ENCODE results near the gene IL17C.

The IL17C gene

GRCh38 chr16:88645455-88645854 lies 7.1 kb downstream of the IL17C start:
- Histone ChIP-seq H3K4me2 (ENCODE audit: insufficient read depth, low read length) (no peak overlapping the region), H4K20me1 (ENCODE audit: insufficient read depth, low read length) (peaks cover 39% of the 10 kb centered on the region), H3K9ac (ENCODE audit: low read depth, low read length) (no peak overlapping the region), H3K27me3 (ENCODE audit: insufficient read depth, low read length, poor library complexity) (no peaks in the 10 kb centered on the region), H3K9me3 (ENCODE audit: insufficient read depth, low read length, severe bottlenecking) (no peaks in the 10 kb centered on the region), H3K27ac (ENCODE audit: low read length) (no peak overlapping the region), H3K4me3 (ENCODE audit: low read depth in 1 of 2, low read length in 2 of 2) (no peak overlapping the region), H2AFZ (ENCODE audit: low read depth, low read length) (no peak overlapping the region), H3K79me2 (ENCODE audit: insufficient read depth, low read length) (peaks cover 17% of the 10 kb centered on the region), H3K36me3 (ENCODE audit: insufficient read depth, low read length) (peaks cover 14% of the 10 kb centered on the region), H3K4me1 (ENCODE audit: insufficient read depth, low read length) (peaks cover 12% of the 10 kb centered on the region)
- no peak for TF ChIP-seq CTCF (IDR thresholded peaks at IDR 0.05; ENCODE audit: borderline replicate concordance, extremely low read depth, low read length, poor library complexity, severe bottlenecking)
- TF ChIP-seq EZH2 (IDR thresholded peaks at IDR 0.05; ENCODE audit: borderline replicate concordance, low read depth, low read length, severe bottlenecking) = no peak
- DNase-seq (no peak), ATAC-seq (ENCODE audit: insufficient read depth, low read depth) (no peak)

GRCh38 chr16:88645941-88646340 lies 7.6 kb downstream of the IL17C start:
- Histone ChIP-seq H2AFZ (ENCODE audit: low read depth, low read length) (no peak overlapping the region), H4K20me1 (ENCODE audit: insufficient read depth, low read length) (peaks cover 38% of the 10 kb centered on the region), H3K4me3 (ENCODE audit: low read depth in 1 of 2, low read length in 2 of 2) (no peak overlapping the region), H3K36me3 (ENCODE audit: insufficient read depth, low read length) (peaks cover 14% of the 10 kb centered on the region), H3K27me3 (ENCODE audit: insufficient read depth, low read length, poor library complexity) (no peaks in the 10 kb centered on the region), H3K4me2 (ENCODE audit: insufficient read depth, low read length) (no peak overlapping the region), H3K27ac (ENCODE audit: low read length) (no peak overlapping the region), H3K9me3 (ENCODE audit: insufficient read depth, low read length, severe bottlenecking) (no peaks in the 10 kb centered on the region), H3K4me1 (ENCODE audit: insufficient read depth, low read length) (peaks cover 16% of the 10 kb centered on the region), H3K9ac (ENCODE audit: low read depth, low read length) (no peak overlapping the region), H3K79me2 (ENCODE audit: insufficient read depth, low read length) (peaks cover 20% of the 10 kb centered on the region)
- no peak for TF ChIP-seq CTCF (IDR thresholded peaks at IDR 0.05; ENCODE audit: borderline replicate concordance, extremely low read depth, low read length, poor library complexity, severe bottlenecking)
- ATAC-seq (ENCODE audit: insufficient read depth, low read depth) (no peak), DNase-seq (no peak)

- Histone ChIP-seq H3K4me1 (ENCODE audit: insufficient read depth, low read length) (peaks cover 22% of the 10 kb centered on the region), H3K4me3 (ENCODE audit: low read depth in 1 of 2, low read length in 2 of 2) (no peak overlapping the region), H2AFZ (ENCODE audit: low read depth, low read length) (no peak overlapping the region), H3K27me3 (ENCODE audit: insufficient read depth, low read length, poor library complexity) (no peaks in the 10 kb centered on the region), H3K9me3 (ENCODE audit: insufficient read depth, low read length, severe bottlenecking) (no peaks in the 10 kb centered on the region), H3K27ac (ENCODE audit: low read length) (no peak overlapping the region), H3K4me2 (ENCODE audit: insufficient read depth, low read length) (no peak overlapping the region), H4K20me1 (ENCODE audit: insufficient read depth, low read length) (peaks cover 43% of the 10 kb centered on the region), H3K36me3 (ENCODE audit: insufficient read depth, low read length) (peaks cover 17% of the 10 kb centered on the region), H3K9ac (ENCODE audit: low read depth, low read length) (no peak overlapping the region), H3K79me2 (ENCODE audit: insufficient read depth, low read length) (peaks cover 20% of the 10 kb centered on the region)
- TF ChIP-seq EZH2 (IDR thresholded peaks at IDR 0.05; ENCODE audit: borderline replicate concordance, low read depth, low read length, severe bottlenecking) (no peak), CTCF (IDR thresholded peaks at IDR 0.05; ENCODE audit: borderline replicate concordance, extremely low read depth, low read length, poor library complexity, severe bottlenecking) (no peak)
- DNase-seq (no peak), ATAC-seq (ENCODE audit: insufficient read depth, low read depth) (no peak)
These were observed 8.1 kb downstream of the IL17C start for GRCh38 chr16:88646345-88647034.
